GM11168 (cell line): Measurements from ENCODE around the gene SAMM50.

ENCODE experiments used
- in situ Hi-C: fragments of 300-500 bp; cut with MboI; formaldehyde crosslinking; loops from one replicate; pipeline ENCODE4 v1.12.0; 2022; ENCODE audit warnings: low sequenced_read_pairs; ENCODE audit not compliant: unreplicated experiment

The SAMM50 gene

DNA sequence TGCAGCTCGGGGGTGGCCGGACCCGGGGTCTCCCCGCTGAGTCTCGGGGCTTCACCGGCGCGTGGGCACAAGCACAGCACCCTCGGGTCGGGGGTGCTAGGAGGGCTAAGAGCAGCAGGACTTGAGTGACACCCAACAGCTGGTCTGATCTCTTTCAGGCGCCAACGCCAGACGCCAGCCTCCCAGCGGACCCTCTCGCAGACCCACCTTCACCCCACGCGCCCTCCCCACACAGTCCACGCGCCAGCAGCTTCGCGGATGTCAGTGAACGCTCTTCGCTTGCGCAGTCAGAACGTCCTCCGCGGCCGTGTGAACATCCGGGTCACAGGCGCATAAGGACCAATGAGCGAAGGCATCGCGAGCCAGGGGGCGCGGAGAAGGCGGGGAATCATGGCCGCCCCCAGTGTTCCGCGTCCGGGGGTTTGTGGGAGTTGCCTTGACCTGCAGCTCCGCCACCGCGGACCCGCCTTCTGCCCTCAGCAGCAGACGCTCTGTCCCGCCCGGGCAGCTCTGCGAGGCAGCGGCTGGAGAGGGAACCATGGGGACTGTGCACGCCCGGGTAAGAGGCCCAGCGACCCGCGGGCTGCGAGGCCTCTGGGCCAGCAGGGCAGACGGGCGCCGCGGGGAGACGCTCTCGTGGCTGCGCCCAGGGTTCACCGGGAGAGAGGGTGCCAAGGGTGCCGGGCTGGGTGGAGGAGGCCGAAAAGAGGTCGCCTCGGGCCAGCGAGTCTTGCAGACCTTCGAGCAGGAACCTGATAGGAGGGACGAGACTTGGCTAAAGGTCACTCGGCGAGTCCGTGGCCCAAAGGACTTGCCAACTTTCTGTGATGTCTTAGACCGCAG is at the start of gene SAMM50:
TSS of gene SAMM50 (plus strand) at position 403 of the 843 bp plus-strand sequence. CDS start at position 539, 136 bp downstream.
- in situ Hi-C loops: no loop called here

DNA sequence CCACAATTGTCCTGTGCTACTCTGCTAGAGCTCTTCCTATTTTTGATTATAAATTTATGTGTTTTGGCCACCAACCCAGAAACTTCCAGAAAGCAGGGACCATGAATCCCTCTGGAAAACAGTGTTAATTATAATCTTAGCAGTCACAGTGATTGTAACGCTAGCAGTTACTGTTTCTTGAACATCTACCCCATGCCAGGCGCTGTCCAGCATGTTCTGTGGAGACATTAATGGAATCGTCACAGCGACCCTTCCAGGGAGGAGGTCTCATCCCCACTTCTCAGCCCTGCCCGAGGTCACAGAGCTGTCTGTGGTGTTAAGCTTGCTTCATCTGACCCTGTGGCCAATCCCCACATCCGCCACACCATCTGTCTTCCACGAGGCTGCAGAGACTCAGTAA is 49.6 kb upstream of the SAMM50 start:
- in situ Hi-C loops: no loop called here

DNA sequence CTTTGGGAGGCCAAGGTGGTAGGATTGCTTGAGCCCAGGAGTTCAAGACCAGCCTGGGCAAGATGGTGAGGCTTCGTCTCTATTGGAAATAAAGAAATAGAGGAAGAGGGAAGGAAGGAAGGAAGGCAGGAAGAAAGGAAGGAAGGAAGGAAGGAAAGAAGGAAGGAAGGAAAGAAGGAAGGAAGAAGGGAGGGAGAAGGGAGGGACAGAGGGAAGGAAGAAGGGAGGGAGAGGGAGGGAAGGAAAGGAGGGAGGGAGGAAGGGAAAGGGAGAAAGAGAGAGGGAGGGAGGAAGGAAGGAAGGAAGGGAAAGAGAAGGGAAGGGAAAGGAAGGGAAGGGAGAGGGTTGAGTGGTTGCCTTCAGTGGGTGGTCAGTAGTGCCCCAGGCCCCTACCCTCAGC is 45.5 kb upstream of the SAMM50 start:
- in situ Hi-C loops: no loop called here

DNA sequence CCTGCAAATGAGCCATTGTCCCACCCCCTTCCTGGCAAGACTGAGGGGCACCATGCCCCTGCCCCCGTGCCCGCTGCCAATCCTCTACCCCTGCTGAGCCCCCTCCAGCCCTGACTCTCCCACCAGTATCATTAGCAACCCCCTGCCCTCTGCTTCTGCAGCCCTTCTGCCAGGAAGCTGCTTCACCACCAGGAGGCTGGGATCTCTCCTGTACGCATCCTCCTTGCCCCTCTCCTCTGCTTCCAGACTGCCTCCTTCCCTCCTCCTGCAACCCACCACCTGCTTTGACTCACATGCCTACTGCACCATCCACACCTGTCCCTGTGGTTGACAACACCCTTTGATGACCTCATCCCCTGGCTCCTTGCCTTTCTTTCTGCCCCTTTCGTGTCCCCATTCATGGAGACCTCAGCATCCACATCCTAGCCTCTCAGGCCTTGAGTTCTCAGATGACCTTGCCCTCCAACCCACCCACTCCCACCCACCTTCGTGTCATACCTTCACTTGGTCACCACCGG is 45.0 kb upstream of the SAMM50 start:
- in situ Hi-C loops: no loop called here

DNA sequence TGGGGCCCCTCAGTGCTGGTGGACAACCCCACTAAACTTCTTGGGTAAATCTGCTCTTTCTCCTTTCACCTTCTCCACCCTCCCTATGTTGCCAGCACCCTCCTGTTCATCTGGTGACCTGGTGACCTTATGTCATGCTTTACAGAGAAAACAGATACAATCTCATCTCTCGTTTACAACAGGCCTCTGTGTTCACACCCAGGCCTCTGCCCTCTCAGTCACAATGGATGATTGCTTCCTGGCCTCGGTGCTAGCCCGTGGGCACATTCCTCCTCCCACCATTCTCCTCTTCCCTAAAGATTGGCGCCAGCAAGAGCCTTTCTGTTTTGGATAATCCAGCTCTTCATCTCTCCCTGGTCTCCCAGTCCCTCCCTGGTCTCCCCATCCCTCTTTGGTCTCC is 43.9 kb upstream of the SAMM50 start:
- in situ Hi-C loops: no loop called here

DNA sequence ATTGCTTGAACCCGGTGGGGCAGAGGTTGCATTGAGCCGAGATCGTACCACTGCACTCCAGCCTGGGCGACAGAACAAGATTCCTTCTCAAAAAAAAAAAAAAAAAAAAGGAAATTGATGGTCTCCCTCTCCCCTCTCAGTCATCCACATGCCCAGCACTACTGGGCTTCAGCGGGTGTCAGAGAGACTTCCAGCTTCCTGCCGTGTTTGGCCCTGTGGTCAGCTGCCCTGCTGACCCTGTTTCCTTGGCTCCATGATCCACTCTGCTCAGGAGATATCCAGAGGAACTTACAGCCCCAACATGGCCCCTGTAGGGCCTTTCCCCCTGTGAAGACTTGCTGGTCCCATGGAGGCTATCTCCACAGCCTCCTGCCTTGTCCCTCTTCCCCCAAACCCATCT is 37.7 kb upstream of the SAMM50 start:
- in situ Hi-C loops: no loop called here

DNA sequence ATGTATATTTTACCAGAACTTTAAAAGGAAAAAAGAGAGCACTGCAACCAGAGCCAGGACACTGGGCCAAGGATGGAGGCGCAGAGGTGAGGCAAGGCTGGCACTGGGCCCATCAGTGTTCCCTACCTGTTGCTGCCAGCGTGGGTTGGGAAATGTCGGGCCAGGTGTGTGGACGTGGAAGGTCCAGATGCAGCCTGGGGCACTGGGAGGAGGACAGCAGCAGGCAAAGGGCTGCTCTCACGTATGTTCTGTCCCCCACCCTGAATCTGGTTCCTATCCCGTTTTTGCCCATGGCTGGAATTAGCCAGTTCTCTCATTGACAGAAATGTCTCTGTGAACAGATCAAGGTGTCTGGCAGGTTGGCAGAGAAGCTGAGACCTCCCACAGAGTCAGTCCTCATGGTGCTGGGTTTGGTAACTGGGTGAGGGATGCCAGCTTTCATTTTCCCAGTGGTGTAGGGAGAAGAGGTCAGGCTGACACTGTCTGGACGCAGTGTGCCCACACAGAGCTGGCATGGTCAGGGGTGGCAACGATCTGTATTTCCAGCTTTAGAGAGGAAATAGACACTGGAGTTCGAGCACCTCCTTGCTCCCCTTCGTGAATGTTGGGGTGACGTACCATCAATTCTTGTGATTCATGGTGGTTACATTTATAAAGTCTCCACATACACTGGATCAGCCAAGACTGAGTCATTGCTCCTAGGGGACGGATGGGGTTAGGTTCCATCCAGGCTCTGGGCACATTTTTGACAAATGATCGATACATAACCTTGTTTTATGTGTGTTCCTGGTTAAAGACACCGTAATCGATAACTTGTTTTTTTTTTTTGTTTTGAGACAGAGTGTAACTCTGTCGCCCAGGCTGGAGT is 35.9 kb upstream of the SAMM50 start:
- in situ Hi-C loops: no loop called here

DNA sequence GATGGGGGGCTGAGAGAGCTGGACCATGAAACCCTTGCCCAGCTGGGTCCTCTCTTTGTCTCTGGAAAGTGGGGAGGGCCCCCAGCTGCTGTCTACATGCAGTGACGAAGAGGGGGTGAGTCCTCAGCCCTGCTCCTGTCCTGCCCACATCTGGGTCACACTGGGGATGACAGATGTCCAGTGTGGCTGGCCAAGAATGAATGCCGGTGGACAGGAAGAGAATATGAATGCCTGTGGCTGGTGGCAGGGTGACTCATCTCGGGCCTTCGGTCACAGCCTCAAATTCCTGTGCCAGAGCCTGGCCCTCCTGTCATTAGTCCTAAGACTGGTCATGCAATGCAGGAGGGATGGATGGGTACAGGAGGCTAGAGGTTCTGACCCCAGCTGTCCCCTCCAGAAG is 33.9 kb upstream of the SAMM50 start:
- in situ Hi-C loops: no loop called here

DNA sequence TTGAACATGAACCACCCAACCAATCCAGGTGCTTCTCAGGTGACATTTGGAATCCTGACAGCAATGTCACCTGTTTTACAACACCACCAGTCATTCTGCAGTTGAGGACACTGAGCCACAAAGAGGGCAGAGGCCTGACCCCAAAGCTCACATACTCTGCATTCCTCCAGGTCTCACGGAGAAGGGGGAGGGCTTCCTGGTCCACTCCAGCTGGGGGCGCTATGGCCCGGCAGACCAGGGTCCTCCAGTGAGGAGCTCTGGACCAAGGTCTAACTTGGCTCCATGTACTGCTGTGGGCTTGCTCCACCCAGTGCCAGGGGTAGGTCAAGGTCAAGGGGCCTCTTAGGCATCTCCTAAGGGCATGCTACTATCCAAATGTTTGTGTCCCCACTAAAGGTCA is 33.1 kb upstream of the SAMM50 start:
- in situ Hi-C loops: no loop called here

DNA sequence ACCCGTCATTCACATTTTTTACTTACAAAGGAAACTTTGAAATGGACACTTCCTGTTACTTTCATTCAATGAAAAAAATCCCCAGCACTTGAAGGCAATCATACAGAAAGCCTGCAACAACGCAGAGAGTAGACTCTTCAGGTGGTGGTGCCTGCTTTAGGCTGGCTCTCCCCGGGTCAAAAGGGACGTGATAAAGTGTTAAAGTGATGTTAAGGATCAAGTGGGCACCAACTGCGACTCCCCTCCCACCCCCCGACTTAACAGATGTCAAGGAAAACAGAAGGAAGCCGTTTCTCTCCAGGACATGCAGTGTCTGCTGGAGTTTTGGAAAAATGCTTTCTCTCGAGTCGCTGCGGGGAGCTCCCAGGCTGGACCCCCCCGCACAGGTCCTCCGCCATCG is 32.1 kb upstream of the SAMM50 start:
- in situ Hi-C loops: no loop called here

DNA sequence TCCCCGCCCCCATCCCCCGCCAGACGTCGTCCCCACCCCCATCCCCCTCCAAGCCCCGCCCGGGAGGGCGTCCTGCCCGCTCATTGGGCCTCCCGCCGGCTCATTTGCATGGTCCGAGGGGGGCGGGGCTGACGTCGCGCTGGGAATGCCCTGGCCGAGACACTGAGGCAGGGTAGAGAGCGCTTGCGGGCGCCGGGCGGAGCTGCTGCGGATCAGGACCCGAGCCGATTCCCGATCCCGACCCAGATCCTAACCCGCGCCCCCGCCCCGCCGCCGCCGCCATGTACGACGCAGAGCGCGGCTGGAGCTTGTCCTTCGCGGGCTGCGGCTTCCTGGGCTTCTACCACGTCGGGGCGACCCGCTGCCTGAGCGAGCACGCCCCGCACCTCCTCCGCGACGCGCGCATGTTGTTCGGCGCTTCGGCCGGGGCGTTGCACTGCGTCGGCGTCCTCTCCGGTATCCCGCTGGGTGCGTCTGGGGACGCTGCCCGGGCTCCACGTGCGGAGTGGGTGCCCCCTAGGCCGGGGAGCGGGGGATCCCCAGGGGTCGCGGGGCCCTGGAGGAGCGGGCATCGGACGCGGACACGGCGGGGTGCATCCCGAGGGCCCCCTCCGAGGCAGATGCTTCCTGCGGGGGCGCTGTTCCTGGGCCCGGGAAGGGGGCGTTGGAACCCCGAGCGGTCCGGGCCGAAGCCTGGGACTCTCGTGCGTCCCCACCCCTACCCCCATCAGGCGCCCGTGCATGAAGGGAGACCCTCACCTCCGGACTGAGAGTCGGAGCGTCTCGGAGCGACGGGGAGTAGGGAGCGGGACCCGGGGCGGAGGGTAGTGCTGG is 31.4 kb upstream of the SAMM50 start, which contains the start of gene PNPLA3:
TSS of gene PNPLA3 (plus strand) at position 175 of the 834 bp plus-strand sequence. CDS start at position 282, 107 bp downstream.
- in situ Hi-C loops: no loop called here

DNA sequence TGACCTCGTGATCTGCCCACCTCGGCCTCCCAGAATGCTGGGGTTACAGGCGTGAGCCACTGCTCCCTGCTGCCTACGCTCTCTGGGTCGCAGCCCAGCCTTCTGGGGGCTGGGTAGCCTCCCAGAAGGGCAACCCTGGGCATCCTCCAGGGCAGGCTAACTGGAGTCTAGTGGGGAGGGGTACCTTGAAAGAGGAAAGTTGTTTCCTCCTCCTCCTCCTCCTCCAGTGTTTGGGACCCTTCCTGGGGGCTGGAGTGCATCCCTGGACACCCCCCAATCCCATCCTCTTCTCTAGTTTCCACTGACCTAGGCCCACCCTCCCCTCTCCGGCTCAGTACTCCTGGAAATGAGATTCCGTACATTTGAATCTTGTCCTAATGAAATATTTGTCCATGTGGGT is 30.4 kb upstream of the SAMM50 start:
- in situ Hi-C loops: no loop called here

DNA sequence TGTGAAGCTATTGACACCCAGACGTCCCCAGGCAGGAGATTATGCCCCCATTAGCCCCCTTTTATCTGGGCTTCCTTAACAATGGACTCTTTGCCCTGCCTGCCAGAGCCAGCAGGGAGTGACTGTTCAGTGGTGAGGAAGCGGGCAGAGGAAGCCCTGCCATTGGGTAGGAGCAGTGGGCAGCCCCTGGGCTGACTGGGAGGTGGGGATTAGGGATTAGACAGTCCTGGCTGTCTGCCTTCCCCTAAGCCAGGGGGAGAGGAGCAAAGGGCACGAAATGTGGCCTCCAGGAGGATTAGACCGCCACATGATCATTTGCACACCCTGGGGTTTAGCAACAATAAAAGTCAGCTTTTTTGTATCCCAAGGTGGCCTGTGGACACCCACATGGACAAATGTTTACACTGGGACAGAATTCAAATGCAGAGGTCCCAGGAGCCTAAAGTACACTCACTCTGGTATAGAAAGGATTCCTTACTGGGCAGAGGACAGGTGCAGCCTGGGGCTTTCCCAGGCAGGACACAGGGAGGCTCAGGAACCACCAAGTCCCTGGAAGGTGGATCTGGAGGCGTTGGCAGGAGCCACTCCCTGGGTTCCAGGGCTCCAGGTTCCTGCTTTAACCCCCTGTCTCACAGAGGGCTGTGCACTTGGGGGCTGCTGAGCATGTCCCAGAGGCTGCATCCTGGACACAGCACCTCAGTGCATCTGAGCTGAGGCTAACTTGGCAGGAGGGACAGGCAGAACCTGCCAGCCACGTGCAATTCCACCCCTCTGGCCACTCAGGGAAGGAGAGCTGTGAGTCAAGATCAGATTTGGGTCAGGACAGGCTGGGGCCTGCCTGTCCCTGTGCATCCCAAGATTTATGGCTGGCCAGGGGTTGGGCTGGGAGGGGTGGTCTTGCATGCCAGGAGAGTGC is 29.6 kb upstream of the SAMM50 start:
- in situ Hi-C loops: no loop called here

DNA sequence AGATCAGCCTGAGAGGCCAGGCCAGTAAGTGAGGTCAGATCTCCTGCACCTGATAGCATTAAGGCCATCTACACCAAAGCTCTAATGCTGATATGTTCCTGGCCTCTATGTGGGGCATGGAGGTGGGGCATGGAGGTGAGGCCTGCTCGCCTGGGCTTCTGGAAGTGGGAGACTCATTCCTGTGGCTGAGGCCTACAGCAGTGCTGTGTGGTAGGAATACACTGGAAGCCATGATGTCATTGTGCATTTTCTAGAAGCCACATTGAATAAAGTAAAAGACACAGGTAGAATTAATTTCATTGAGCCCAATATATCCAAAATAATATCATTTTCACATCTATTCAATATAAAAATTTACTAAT is 28.9 kb upstream of the SAMM50 start:
- in situ Hi-C loops: no loop called here

DNA sequence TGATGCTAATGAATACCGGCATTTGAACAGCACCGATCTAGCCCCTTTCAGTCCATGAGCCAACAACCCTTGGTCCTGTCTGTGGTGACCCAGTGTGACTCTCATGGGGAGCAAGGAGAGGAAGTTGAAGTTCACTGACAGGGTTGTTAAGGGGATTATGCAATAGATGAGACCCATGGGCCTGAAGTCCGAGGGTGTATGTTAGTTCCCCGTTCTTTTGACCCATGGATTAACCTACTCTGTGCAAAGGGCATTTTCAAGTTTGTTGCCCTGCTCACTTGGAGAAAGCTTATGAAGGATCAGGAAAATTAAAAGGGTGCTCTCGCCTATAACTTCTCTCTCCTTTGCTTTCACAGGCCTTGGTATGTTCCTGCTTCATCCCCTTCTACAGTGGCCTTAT is 26.8 kb upstream of the SAMM50 start:
- in situ Hi-C loops: no loop called here

DNA sequence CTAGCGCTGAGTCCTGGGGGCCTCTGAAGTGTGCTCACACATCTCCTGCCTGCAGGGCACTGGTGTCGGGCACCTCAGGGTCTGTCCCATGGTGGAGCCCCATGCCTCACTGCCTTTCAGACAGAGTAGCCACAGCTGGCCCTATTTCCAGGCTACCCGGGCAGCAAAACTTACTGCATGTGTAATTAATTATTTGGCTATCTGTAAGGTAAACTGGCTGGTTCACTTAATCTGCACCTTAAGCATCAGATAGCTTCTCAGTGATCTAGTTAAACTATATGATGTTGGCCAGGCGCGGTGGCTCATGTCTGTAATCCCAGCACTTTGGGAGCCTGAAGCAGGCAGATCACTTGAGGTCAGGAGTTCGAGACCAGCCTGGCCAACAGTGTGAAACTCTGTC is 26.3 kb upstream of the SAMM50 start:
- in situ Hi-C loops: no loop called here

DNA sequence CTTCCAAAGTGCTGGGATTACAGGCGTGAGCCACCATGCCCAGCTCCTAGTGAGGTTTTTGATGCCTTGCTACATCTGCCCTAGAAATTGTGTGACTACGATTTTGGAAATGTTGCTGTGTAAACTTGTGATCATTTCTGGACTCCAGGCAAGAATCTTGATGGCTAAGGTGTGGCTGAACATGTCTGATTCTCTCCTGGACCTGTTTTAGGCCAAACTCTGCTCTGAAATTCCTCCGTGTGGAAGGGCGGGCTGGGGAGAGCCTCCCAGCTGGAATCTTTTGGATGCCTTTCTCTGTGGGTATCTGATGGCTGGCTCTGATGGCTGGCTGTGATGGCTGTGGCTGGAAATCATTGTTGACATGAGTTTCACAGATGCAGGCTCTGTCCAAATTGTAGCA is 23.5 kb upstream of the SAMM50 start:
- in situ Hi-C loops: no loop called here

DNA sequence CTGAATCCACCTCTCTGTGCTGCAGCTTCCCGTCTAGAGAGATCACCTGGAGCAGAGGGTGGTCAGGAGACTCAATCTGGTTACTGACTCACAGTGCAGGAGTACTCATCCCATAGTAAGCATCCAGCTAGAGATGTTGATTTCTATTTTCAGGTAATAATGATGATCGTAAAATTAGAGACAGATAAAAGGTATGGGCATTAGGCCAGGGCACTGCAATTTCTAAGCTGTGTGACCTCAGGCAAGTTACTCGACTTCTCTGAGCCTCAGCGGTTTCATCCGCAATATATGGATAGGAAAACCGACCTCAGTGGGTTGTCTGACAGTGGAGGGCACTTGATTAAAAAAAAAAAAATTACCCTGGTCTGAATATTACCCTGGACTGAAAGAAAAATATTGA is 13.8 kb upstream of the SAMM50 start:
- in situ Hi-C loops: no loop called here

DNA sequence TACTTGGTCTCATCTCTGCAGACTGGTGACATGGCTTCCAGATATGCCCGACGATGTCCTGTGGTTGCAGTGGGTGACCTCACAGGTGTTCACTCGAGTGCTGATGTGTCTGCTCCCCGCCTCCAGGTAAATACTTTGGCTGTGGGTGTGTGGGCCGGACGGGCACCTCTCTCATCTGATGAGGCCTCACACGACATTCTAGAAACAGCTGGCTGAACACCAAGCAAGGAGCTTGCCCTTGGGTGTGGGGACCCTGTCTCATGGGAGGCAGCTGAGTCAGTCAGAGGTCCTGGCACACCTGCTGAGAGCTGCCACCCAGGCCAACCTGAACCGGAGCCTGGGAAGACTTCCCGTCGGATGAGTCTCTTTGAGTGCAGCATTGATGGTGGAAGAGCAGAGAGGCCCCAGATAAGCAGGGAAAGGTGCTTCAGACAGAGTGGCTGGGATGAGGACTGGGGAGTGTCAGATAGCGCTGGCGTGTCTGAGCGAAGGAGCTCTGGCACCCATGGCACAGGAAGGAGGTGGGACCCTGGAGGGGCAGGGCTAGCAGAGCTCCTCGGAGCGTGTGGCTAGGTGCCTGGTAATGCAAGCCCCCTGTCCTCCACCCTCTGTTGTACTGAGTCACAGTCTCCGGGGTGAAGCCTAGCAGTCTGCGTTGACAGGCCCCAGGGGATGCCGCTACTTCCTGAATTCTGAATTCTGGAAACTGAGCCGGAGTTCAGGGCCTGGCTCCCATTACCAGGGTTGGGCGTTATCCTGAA is 10.4 kb upstream of the SAMM50 start:
- in situ Hi-C loops: no loop called here
